ENCODE data around the gene SKA1. TPM values are rescaled to one million over a fixed set of nuclear protein-coding genes. Genes with fewer than 3 reads are reported as not detected.
A peak's percentile ranks its signal among the peaks of the same experiment; 100 is the strongest.
"Not testable (repeated sequence)": the region's sequence is repeated elsewhere in the genome, so short reads cannot be mapped to it uniquely, and the experiment has no call there.

The SKA1 gene
- total and polyA plus RNA-seq, 5 donors from 2014 or later = 0.10 to 2.2 (median 0.88) TPM

DNA sequence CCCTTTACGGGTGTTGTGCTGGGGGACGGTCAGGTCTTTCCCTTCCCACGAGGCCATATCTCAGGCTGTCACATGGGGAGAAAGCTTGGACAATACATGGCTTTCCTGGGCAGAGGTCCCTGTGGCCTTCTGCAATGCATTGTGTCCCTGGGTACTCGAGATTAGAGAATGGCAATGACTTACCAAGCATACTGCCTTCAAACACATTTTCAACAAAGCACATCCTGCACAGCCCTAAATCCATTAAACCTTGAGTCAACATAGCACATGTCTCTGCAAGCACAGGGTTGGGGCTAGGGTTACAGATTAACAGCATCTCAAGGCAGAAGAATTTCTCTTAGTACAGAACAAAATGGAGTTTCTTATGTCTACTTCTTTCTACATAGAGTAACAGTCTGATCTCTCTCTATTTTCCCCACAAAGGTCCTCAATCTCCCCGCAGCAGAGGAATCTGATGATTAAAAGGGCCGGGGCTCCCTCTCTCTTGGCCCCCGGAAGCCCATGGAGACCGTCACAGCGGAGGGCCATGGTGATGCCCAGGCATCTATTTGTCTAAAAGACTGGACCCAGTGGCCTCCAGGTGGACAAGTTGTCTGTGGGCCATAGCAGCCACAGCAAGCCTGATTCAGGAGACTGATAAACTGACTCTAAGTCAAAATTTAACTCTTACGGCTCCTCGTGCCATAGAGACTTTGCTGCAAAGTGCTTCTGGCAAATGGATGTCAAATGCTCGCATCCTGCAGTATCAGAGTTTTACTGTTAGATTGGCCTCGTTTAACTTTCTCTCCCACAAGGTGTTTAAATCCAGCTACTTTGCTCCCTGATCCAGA lies 30.1 kb downstream of the SKA1 start:
- H3K4me1 Mint-ChIP-seq; H3K4me3 Mint-ChIP-seq; ATAC-seq (ENCODE audit: low read depth in 2 of 2); H3K4me1 ChIP-seq (ENCODE audit: control insufficient read depth, insufficient read depth, low read length, poor library complexity, severe bottlenecking); H3K36me3 Mint-ChIP-seq; H3K9me3 Mint-ChIP-seq; H3K27ac ChIP-seq (ENCODE audit: insufficient read depth, low read length, poor library complexity, severe bottlenecking); H3K27me3 ChIP-seq (ENCODE audit: control insufficient read depth, insufficient read depth, low read length); H3K4me3 ChIP-seq (ENCODE audit: low read depth, low read length); DNase-seq; H3K36me3 ChIP-seq (ENCODE audit: control insufficient read depth, insufficient read depth, low read length); H3K9me3 ChIP-seq (ENCODE audit: control insufficient read depth in 2 of 2, low read length in 2 of 2): not testable (repeated sequence)
- H3K27me3 Mint-ChIP-seq = peaks cover 79% of the 10 kb centered on the region
- peak overlapping the region in 1 of 3 donors; percentile 15 for H3K27ac Mint-ChIP-seq

DNA sequence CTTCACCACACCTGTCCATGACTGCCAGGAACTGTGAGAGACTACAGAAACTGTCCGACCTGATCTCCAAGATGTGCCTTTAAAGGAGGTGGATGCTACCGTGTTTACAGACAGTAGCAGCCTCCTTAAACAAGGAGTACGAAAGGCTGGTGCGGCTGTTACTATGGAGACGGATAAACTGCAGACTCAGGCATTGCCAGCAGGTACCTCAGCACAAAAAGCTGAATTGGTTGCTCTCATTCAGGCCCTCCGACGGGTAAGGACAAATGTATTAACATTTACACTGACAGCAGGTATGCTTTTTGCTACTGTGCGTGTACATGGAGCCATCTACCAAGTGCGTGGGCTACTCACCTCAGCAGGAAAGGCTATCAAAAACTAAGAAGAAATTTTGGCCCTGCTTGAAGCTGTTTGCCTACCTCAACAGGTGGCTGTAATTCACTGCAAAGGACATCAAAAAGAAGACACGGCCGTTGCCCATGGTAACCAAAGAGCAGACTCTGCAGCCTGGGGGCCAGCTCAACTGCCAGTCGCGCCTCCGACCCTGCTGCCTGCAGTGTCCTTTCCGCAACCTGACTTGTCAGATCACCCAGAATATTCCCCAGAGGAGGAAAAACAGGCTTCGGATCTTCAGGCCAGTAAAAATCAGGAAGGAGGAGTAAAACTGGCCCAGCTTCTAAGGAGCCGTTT lies 30.9 kb downstream of the SKA1 start:
- ATAC-seq (ENCODE audit: low read depth in 2 of 2) = no peak
- H3K4me1 ChIP-seq (ENCODE audit: control insufficient read depth, insufficient read depth, low read length, poor library complexity, severe bottlenecking) = no peaks in the 10 kb centered on the region
- H3K36me3 Mint-ChIP-seq = no peaks in the 10 kb centered on the region
- no peak overlapping the region for H3K27ac ChIP-seq (ENCODE audit: insufficient read depth, low read length, poor library complexity, severe bottlenecking)
- peaks cover 2% of the 10 kb centered on the region for H3K27me3 ChIP-seq (ENCODE audit: control insufficient read depth, insufficient read depth, low read length)
- no peaks in the 10 kb centered on the region for H3K9me3 ChIP-seq (ENCODE audit: control insufficient read depth in 2 of 2, low read length in 2 of 2)
- H3K4me3 ChIP-seq (ENCODE audit: low read depth, low read length) = no peak overlapping the region
- H3K36me3 ChIP-seq (ENCODE audit: control insufficient read depth, insufficient read depth, low read length) = no peaks in the 10 kb centered on the region
- DNase-seq = no peak
- H3K27me3 Mint-ChIP-seq = peaks cover 73% of the 10 kb centered on the region
- H3K4me1 Mint-ChIP-seq = no peaks in the 10 kb centered on the region
- peak overlapping the region in 1 of 3 donors; percentile 15 for H3K27ac Mint-ChIP-seq
- H3K9me3 Mint-ChIP-seq = peaks cover 0 to 2% (median 0%) of the 10 kb centered on the region in 7 donors
- no peak overlapping the region for H3K4me3 Mint-ChIP-seq

DNA sequence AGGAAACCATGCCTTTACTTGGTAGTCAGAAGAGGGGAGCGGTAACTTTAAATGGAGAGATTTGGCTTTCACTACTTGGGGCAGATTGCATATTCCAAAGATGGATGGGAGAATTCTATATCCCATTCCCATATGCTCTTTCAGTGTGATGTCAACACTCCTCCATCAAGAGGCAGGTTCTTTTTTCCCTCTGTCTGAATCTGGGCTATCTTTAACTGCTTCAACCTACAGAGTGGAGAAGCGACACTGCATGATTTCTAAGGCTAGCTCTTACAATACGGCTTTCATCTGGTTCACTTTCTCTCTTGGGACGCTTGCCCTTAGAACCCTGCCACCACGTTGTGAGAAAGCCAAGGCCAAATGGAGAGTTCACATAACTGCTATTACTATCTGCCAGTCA lies 34.4 kb downstream of the SKA1 start:
- no peaks in the 10 kb centered on the region for H3K36me3 ChIP-seq (ENCODE audit: control insufficient read depth, insufficient read depth, low read length)
- H3K36me3 Mint-ChIP-seq = no peaks in the 10 kb centered on the region
- peaks cover 0 to 4% (median 0%) of the 10 kb centered on the region in 7 donors for H3K9me3 Mint-ChIP-seq
- peaks cover 53% of the 10 kb centered on the region for H3K27me3 Mint-ChIP-seq
- H3K4me1 Mint-ChIP-seq = no peaks in the 10 kb centered on the region
- no peak for ATAC-seq (ENCODE audit: low read depth in 2 of 2)
- H3K27me3 ChIP-seq (ENCODE audit: control insufficient read depth, insufficient read depth, low read length) = peaks cover 7% of the 10 kb centered on the region
- H3K4me1 ChIP-seq (ENCODE audit: control insufficient read depth, insufficient read depth, low read length, poor library complexity, severe bottlenecking) = no peaks in the 10 kb centered on the region
- H3K27ac ChIP-seq (ENCODE audit: insufficient read depth, low read length, poor library complexity, severe bottlenecking) = no peak overlapping the region
- H3K4me3 ChIP-seq (ENCODE audit: low read depth, low read length) = no peak overlapping the region
- DNase-seq = no peak
- no peak overlapping the region for H3K4me3 Mint-ChIP-seq
- no peaks in the 10 kb centered on the region for H3K9me3 ChIP-seq (ENCODE audit: control insufficient read depth in 2 of 2, low read length in 2 of 2)
- H3K27ac Mint-ChIP-seq = no peak overlapping the region

DNA sequence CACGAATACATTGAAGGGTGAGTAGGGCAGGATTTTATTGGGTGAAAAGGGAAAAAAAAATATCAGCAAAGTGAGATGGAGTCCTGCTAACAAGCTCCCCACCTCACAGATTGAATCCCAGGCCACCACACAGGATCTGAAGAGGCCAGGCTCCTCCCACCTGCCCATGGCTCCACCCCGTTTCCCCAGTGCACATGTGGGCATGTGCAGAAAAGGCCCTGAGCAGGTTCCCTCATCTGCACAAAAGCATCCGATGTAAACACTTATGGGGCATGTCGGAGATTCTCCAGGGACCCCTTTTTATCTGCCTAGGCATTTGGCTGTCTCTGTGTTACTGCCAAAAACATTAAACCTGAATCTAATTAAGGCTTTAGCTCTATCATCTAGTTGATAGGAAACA lies 35.2 kb downstream of the SKA1 start:
- H3K27me3 ChIP-seq (ENCODE audit: control insufficient read depth, insufficient read depth, low read length) = peaks cover 5% of the 10 kb centered on the region
- no peak overlapping the region for H3K27ac ChIP-seq (ENCODE audit: insufficient read depth, low read length, poor library complexity, severe bottlenecking)
- H3K36me3 ChIP-seq (ENCODE audit: control insufficient read depth, insufficient read depth, low read length) = no peaks in the 10 kb centered on the region
- Mint-ChIP-seq H3K27me3 (peaks cover 48% of the 10 kb centered on the region), H3K36me3 (no peaks in the 10 kb centered on the region), H3K9me3 (peaks cover 0 to 4% (median 0%) of the 10 kb centered on the region in 7 donors), H3K4me3 (no peak overlapping the region), H3K27ac (no peak overlapping the region), H3K4me1 (no peaks in the 10 kb centered on the region)
- no peaks in the 10 kb centered on the region for H3K9me3 ChIP-seq (ENCODE audit: control insufficient read depth in 2 of 2, low read length in 2 of 2)
- ATAC-seq (ENCODE audit: low read depth in 2 of 2) = no peak
- no peak for DNase-seq
- no peaks in the 10 kb centered on the region for H3K4me1 ChIP-seq (ENCODE audit: control insufficient read depth, insufficient read depth, low read length, poor library complexity, severe bottlenecking)
- no peak overlapping the region for H3K4me3 ChIP-seq (ENCODE audit: low read depth, low read length)

DNA sequence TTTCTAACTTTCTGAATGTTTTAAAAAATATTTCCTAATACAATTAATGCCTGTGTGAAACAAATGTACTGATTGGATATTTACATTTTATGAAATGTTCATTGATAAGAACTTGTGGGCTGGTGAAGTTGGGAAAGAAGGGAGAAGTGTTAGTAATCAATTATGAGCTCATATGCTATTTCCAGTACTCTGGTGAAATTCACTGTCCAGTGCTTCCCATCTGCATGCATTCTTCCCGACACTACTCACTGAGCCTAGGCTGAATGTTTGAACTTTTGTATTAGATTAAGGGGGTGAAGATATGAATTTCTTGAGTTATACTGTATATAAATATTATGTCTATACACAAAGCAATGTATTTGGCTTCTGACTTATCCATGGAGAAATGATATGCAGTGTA lies 36.0 kb downstream of the SKA1 start:
- no peak overlapping the region for H3K27ac Mint-ChIP-seq
- H3K36me3 ChIP-seq (ENCODE audit: control insufficient read depth, insufficient read depth, low read length) = no peaks in the 10 kb centered on the region
- H3K4me1 ChIP-seq (ENCODE audit: control insufficient read depth, insufficient read depth, low read length, poor library complexity, severe bottlenecking) = no peaks in the 10 kb centered on the region
- peaks cover 44% of the 10 kb centered on the region for H3K27me3 Mint-ChIP-seq
- no peak for DNase-seq
- no peak overlapping the region for H3K27ac ChIP-seq (ENCODE audit: insufficient read depth, low read length, poor library complexity, severe bottlenecking)
- no peaks in the 10 kb centered on the region for H3K36me3 Mint-ChIP-seq
- ATAC-seq (ENCODE audit: low read depth in 2 of 2) = no peak
- peaks cover 5% of the 10 kb centered on the region for H3K27me3 ChIP-seq (ENCODE audit: control insufficient read depth, insufficient read depth, low read length)
- H3K9me3 Mint-ChIP-seq = peaks cover 0 to 4% (median 0%) of the 10 kb centered on the region in 7 donors
- no peaks in the 10 kb centered on the region for H3K4me1 Mint-ChIP-seq
- H3K9me3 ChIP-seq (ENCODE audit: control insufficient read depth in 2 of 2, low read length in 2 of 2) = no peaks in the 10 kb centered on the region
- no peak overlapping the region for H3K4me3 ChIP-seq (ENCODE audit: low read depth, low read length)
- no peak overlapping the region for H3K4me3 Mint-ChIP-seq

DNA sequence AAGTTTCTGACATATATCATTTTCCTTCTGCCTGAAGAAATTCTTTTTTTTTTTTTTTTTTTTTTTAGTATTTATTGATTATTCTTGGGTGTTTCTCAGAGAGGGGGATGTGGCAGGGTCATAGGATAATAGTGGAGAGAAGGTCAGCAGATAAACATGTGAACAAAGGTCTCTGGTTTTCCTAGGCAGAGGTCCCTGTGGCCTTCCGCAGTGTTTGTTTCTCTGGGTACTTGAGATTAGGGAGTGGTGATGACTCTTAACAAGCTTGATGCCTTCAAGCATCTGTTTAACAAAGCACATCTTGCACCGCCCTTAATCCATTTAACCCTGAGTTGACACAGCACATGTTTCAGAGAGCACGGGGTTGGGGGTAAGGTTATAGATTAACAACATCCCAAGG lies 42.0 kb downstream of the SKA1 start:
- H3K27ac ChIP-seq (ENCODE audit: insufficient read depth, low read length, poor library complexity, severe bottlenecking); DNase-seq; H3K4me3 Mint-ChIP-seq; H3K27ac Mint-ChIP-seq; H3K4me1 Mint-ChIP-seq; H3K4me1 ChIP-seq (ENCODE audit: control insufficient read depth, insufficient read depth, low read length, poor library complexity, severe bottlenecking); H3K27me3 ChIP-seq (ENCODE audit: control insufficient read depth, insufficient read depth, low read length); H3K36me3 ChIP-seq (ENCODE audit: control insufficient read depth, insufficient read depth, low read length); H3K36me3 Mint-ChIP-seq; H3K4me3 ChIP-seq (ENCODE audit: low read depth, low read length); ATAC-seq (ENCODE audit: low read depth in 2 of 2); H3K9me3 ChIP-seq (ENCODE audit: control insufficient read depth in 2 of 2, low read length in 2 of 2): not testable (repeated sequence)
- Mint-ChIP-seq H3K27me3 (peaks cover 19% of the 10 kb centered on the region), H3K9me3 (peaks cover 2 to 13% (median 5%) of the 10 kb centered on the region in 7 donors)

DNA sequence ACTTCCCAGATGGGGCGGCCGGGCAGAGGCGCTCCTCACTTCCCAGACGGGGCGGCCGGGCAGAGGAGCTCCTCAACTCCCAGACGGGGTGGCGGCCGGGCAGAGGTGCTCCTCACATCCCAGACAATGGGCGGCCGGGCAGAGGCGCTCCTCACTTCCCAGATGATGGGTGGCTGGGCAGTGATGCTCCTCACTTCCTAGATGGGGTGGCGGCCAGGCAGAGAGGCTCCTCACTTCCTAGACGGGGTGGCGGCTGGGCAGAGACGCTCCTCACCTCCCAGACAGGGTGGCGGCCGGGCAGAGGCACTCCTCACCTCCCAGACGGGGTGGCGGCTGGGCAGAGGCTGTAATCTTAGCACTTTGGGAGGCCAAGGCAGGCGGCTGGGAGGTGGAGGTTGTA lies 42.9 kb downstream of the SKA1 start:
- not testable (repeated sequence) for H3K27ac ChIP-seq (ENCODE audit: insufficient read depth, low read length, poor library complexity, severe bottlenecking); H3K4me1 Mint-ChIP-seq; H3K4me3 ChIP-seq (ENCODE audit: low read depth, low read length); DNase-seq; H3K27me3 ChIP-seq (ENCODE audit: control insufficient read depth, insufficient read depth, low read length); H3K9me3 ChIP-seq (ENCODE audit: control insufficient read depth in 2 of 2, low read length in 2 of 2); ATAC-seq (ENCODE audit: low read depth in 2 of 2); H3K27ac Mint-ChIP-seq; H3K36me3 ChIP-seq (ENCODE audit: control insufficient read depth, insufficient read depth, low read length); H3K4me3 Mint-ChIP-seq; H3K36me3 Mint-ChIP-seq; H3K4me1 ChIP-seq (ENCODE audit: control insufficient read depth, insufficient read depth, low read length, poor library complexity, severe bottlenecking)
- H3K27me3 Mint-ChIP-seq = peaks cover 12% of the 10 kb centered on the region
- peaks cover 2 to 13% (median 5%) of the 10 kb centered on the region in 7 donors for H3K9me3 Mint-ChIP-seq
